Measurements from ENCODE around the gene SIGLEC9. TPM values are rescaled to one million over a fixed set of nuclear protein-coding genes. Genes with fewer than 3 reads are reported as not detected.

SIGLEC9 gene
- total and polyA plus RNA-seq, 2 of the 8 experiments (the other 6 are each of a cell fraction or from before 2014, with no cell fraction given), result not detected

GRCh38 chr19:51090471-51090870 is 34.2 kb upstream of the SIGLEC9 start:
- POLR2A ChIA-PET (ENCODE audit: partially characterized antibody), result interaction anchor here (0.6 to 1.3 kb wide), 2 partner anchors 287 to 613 kb away, joined by 3 to 5 read pairs; no protein-coding TSS in a partner anchor
- FAIRE-seq, result no peak
- no peak overlapping the region for H4K91ac ChIP-seq (replicated peaks; ENCODE audit: insufficient read length, low read length)
- no peak overlapping the region for H3K9ac ChIP-seq (replicated peaks in 1 of 4; ENCODE audit: extremely low read depth in 1 of 4, low read depth in 3 of 4, low read length in 3 of 4)
- H3K9me3 ChIP-seq (ENCODE audit: insufficient read depth in 2 of 2, low read depth in 1 of 2, low read length in 1 of 2), result no peaks in the 10 kb centered on the region
- no peak overlapping the region for H3K56ac ChIP-seq (replicated peaks; ENCODE audit: insufficient read length, low read depth, low read length)
- H4K20me1 ChIP-seq (replicated peaks in 1 of 2; ENCODE audit: control insufficient read depth in 1 of 2, insufficient read depth in 2 of 2, low read length in 2 of 2), result no peaks in the 10 kb centered on the region
- H3K23ac ChIP-seq (ENCODE audit: insufficient read length), result no peak overlapping the region
- H3K14ac ChIP-seq (ENCODE audit: insufficient read length), result no peak overlapping the region
- peaks cover 0 to 6% (median under 1%) of the 10 kb centered on the region in 4 experiments; a peak in 4 of 7 replicates for H3K4me1 ChIP-seq (replicated peaks in 1 of 4; ENCODE audit: control insufficient read depth in 3 of 4, insufficient read depth in 4 of 4, low read length in 3 of 4)
- no peak overlapping the region for H3K4me3 ChIP-seq (ENCODE audit: extremely low read depth in 1 of 4, insufficient read depth in 2 of 4, low read depth in 3 of 4, low read length in 4 of 4)
- WGBS, 2 experiments (ENCODE audit: extremely low coverage in 1 of 2, insufficient coverage in 1 of 2, insufficient read length in 1 of 2, insufficient replicate concordance in 2 of 2, low coverage in 1 of 2, low lambda C conversion rate in 2 of 2, missing lambda C conversion rate in 1 of 2), result 91% methylated on average over 8 of the region's 8 CpGs; no CpG with 5 or more reads in 1 of the 2 experiments
- H3K79me2 ChIP-seq (ENCODE audit: control insufficient read depth in 1 of 2, insufficient read depth in 2 of 2, low read length in 2 of 2), result no peaks in the 10 kb centered on the region
- H2BK15ac ChIP-seq (ENCODE audit: low read length), result no peak overlapping the region
- CTCF ChIA-PET (ENCODE audit: partially characterized antibody), result interaction anchor here (8.3 kb wide), 1 partner anchor 69 kb away, joined by 269 read pairs; the partner anchor contains the start of genes KLK10 and KLK11
- H2BK20ac ChIP-seq (ENCODE audit: low read length), result no peak overlapping the region
- no peaks in the 10 kb centered on the region for H3K79me1 ChIP-seq (ENCODE audit: low read depth, low read length)
- H3K27me3 ChIP-seq (replicated peaks in 1 of 4; ENCODE audit: control insufficient read depth in 3 of 4, extremely low read depth in 1 of 4, insufficient read depth in 3 of 4, low read length in 3 of 4), result no peaks in the 10 kb centered on the region
- H3K18ac ChIP-seq (ENCODE audit: extremely low read depth, low read length), result no peak overlapping the region; the same call in 1 of the 2 replicates
- H3K4me2 ChIP-seq (ENCODE audit: insufficient read depth in 1 of 2, low read depth in 2 of 2, low read length in 2 of 2), result no peak overlapping the region
- no peak for DNase-seq (ENCODE audit: low read depth in 1 of 2, low spot score in 2 of 2)
- no peak overlapping the region for H2BK120ac ChIP-seq (replicated peaks; ENCODE audit: low read depth, low read length)
- H2BK5ac ChIP-seq (ENCODE audit: low read depth, low read length), result no peak overlapping the region
- no peaks in the 10 kb centered on the region for H3K23me2 ChIP-seq (ENCODE audit: low read depth, low read length)
- H3K36me3 ChIP-seq (ENCODE audit: control insufficient read depth in 2 of 4, insufficient read depth in 4 of 4, low read length in 3 of 4), result no peaks in the 10 kb centered on the region
- H2AK5ac ChIP-seq (ENCODE audit: low read depth, low read length), result no peak overlapping the region
- no peak overlapping the region for H4K8ac ChIP-seq (ENCODE audit: extremely low read depth, insufficient read depth, low read length)
- H3K4ac ChIP-seq (replicated peaks; ENCODE audit: insufficient read length, low read depth, low read length), result no peak overlapping the region
- H2AFZ ChIP-seq (ENCODE audit: low read length), result no peak overlapping the region
- H2BK12ac ChIP-seq (ENCODE audit: low read depth, low read length), result no peak overlapping the region
- no peak overlapping the region for H3K27ac ChIP-seq (ENCODE audit: low read depth, low read length)
- H4K5ac ChIP-seq (ENCODE audit: insufficient read length, low read depth, low read length), result no peak overlapping the region
- TF ChIP-seq GTF2F1 (IDR thresholded peaks at IDR 0.05; ENCODE audit: borderline replicate concordance, low read depth, low read length), result no peak
- TF ChIP-seq TCF12 (IDR thresholded peaks at IDR 0.05; ENCODE audit: low read depth, low read length), result no peak
- TF ChIP-seq FOSL1 (IDR thresholded peaks at IDR 0.05; ENCODE audit: insufficient read depth, low read depth, low read length), result no peak
- no peak for TF ChIP-seq BACH1 (IDR thresholded peaks at IDR 0.05; ENCODE audit: low read length)
- no peak for TF ChIP-seq KDM1A (IDR thresholded peaks at IDR 0.05; ENCODE audit: borderline replicate concordance, low read length)
- TF ChIP-seq JUND (IDR thresholded peaks at IDR 0.05; ENCODE audit: low read length), result no peak
- TF ChIP-seq ASH2L (IDR thresholded peaks at IDR 0.05; ENCODE audit: low read length), result no peak
- TF ChIP-seq TBP (IDR thresholded peaks at IDR 0.05; ENCODE audit: low read depth, low read length), result no peak
- no peak for TF ChIP-seq ATF2 (IDR thresholded peaks at IDR 0.05; ENCODE audit: low read length)
- TF ChIP-seq USF2 (IDR thresholded peaks at IDR 0.05; ENCODE audit: low read length), result no peak
- no peak for TF ChIP-seq CEBPB (IDR thresholded peaks at IDR 0.05; ENCODE audit: low read depth, low read length)
- TF ChIP-seq SP4 (IDR thresholded peaks at IDR 0.05; ENCODE audit: low read length), result no peak

Measured in H1 (cell line).